Neural cell (in vitro differentiated cells): ENCODE measurements around the gene SHB. TPM values are rescaled to one million over a fixed set of nuclear protein-coding genes. Genes with fewer than 3 reads are reported as not detected.

ENCODE experiments used
- H2AFZ ChIP-seq: fragments of 200-600, 300-800 bp; sonication (generic), shearing (Covaris generic); 2 replicates; pipeline ENCODE4 v1.6.0; 2014; ENCODE audit warnings: low read depth, mild to moderate bottlenecking, antibody characterized with exemption, low read length, moderate library complexity
- H3F3A ChIP-seq: fragments of 200-600 bp; shearing (Covaris generic); 2 replicates; pipeline ENCODE4 v1.6.1; 2016; ENCODE audit warnings: mild to moderate bottlenecking, moderate library complexity, mixed read lengths, antibody characterized with exemption, low read length; ENCODE audit not compliant: insufficient read depth, poor library complexity, severe bottlenecking
- H3K27ac ChIP-seq: fragments of 200-600, 300-800 bp; sonication (generic), shearing (Covaris generic); 2 replicates; pipeline ENCODE4 v1.5.1; 2014; ENCODE audit warnings: mild to moderate bottlenecking, low read length, moderate library complexity
- H3K27me3 ChIP-seq: fragments of 300-800, 200-600 bp; sonication (generic), shearing (Covaris generic); 2 replicates; pipeline ENCODE4 v1.6.0; 2014; ENCODE audit warnings: mild to moderate bottlenecking, low read depth, low read length, moderate library complexity; ENCODE audit not compliant: insufficient read depth
- H3K36me3 ChIP-seq: fragments of 300-800, 200-600 bp; sonication (generic), shearing (Covaris generic); 2 replicates; pipeline ENCODE4 v1.5.1; 2014; ENCODE audit warnings: mild to moderate bottlenecking, antibody characterized with exemption, low read length, moderate library complexity; ENCODE audit not compliant: insufficient read depth
- H3K4me2 ChIP-seq: fragments of 300-800, 200-600 bp; sonication (generic), shearing (Covaris generic); 2 replicates; pipeline ENCODE4 v1.6.0; 2014; ENCODE audit warnings: mild to moderate bottlenecking, low read length
- H3K4me3 ChIP-seq: fragments of 300-800, 200-600 bp; sonication (generic), shearing (Covaris generic); 2 replicates; pipeline ENCODE4 v1.5.1; 2014; ENCODE audit warnings: mild to moderate bottlenecking, low read length, moderate library complexity
- H3K79me2 ChIP-seq: fragments of 200-600 bp; shearing (Covaris generic); replicated peaks from 2 replicates; pipeline ENCODE4 v1.6.0; 2014; ENCODE audit warnings: mild to moderate bottlenecking, low read length, moderate library complexity; ENCODE audit not compliant: insufficient read depth
- H3K9ac ChIP-seq: fragments of 300-800, 200-600 bp; sonication (generic), shearing (Covaris generic); 2 replicates; pipeline ENCODE4 v1.6.1; 2016; ENCODE audit warnings: mild to moderate bottlenecking, low read length, mixed read lengths
- H3K9me2 ChIP-seq: fragments of 200-600 bp; shearing (Covaris generic); 2 replicates; pipeline ENCODE4 v1.6.1; 2016; ENCODE audit warnings: mild to moderate bottlenecking, low read length, mixed read lengths; ENCODE audit not compliant: insufficient read depth
- H3K9me3 ChIP-seq: fragments of 200-600, 300-800 bp; sonication (generic), shearing (Covaris generic); 2 replicates; pipeline ENCODE4 v1.6.1; 2016; ENCODE audit warnings: mild to moderate bottlenecking, mixed run types, low read length, moderate library complexity, mixed read lengths
- H4K20me1 ChIP-seq: fragments of 200-600 bp; shearing (Covaris generic); 2 replicates; pipeline ENCODE4 v1.6.1; 2016; ENCODE audit warnings: mild to moderate bottlenecking, mixed run types; ENCODE audit not compliant: insufficient read depth
- CTCF ChIP-seq: fragments of 450-650 bp; IDR thresholded peaks from 2 replicates; pipeline ENCODE4 v1.5.1; 2014; ENCODE audit warnings: antibody characterized with exemption, mild to moderate bottlenecking, moderate library complexity; ENCODE audit not compliant: poor library complexity, severe bottlenecking
- EP300 ChIP-seq: fragments of 450-650 bp; conservative IDR thresholded peaks from 2 replicates; pipeline ENCODE4 v1.6.1; 2014; ENCODE audit warnings: antibody characterized with exemption, mild to moderate bottlenecking, moderate library complexity; ENCODE audit not compliant: poor library complexity, severe bottlenecking
- EZH2 ChIP-seq: fragments of 200-600, 300-800 bp; shearing (Covaris generic), sonication (generic); IDR thresholded peaks from 2 replicates; pipeline ENCODE4 v1.6.1; 2014; ENCODE audit warnings: antibody characterized with exemption, low read length, borderline replicate concordance, mild to moderate bottlenecking; ENCODE audit not compliant: insufficient read depth, poor library complexity, severe bottlenecking
- MXI1 ChIP-seq: fragments of 450-650 bp; conservative IDR thresholded peaks from 2 replicates; pipeline ENCODE4 v1.6.1; 2014; ENCODE audit warnings: antibody characterized with exemption, mild to moderate bottlenecking; ENCODE audit not compliant: poor library complexity, severe bottlenecking
- POLR2AphosphoS5 ChIP-seq: IDR thresholded peaks from 2 replicates; pipeline ENCODE4 v1.6.1; 2012
- RAD21 ChIP-seq: fragments of 450-650 bp; conservative IDR thresholded peaks from 2 replicates; pipeline ENCODE4 v1.6.1; 2014; ENCODE audit warnings: antibody characterized with exemption, mild to moderate bottlenecking, moderate library complexity
- REST ChIP-seq: IDR thresholded peaks from 2 replicates; pipeline ENCODE4 v1.6.1; 2012; ENCODE audit warnings: borderline replicate concordance
- SMC3 ChIP-seq: fragments of 450-650 bp; conservative IDR thresholded peaks from 2 replicates; pipeline ENCODE4 v1.6.1; 2014; ENCODE audit warnings: antibody characterized with exemption, mild to moderate bottlenecking, moderate library complexity; ENCODE audit not compliant: poor library complexity
- TAF1 ChIP-seq: IDR thresholded peaks from 2 replicates; pipeline ENCODE4 v1.6.1; 2012; ENCODE audit warnings: low read depth
- polyA plus RNA-seq: library from polyadenylated mRNA; depleted of rRNA; stranded (reverse); fragments of >200 nt; gene quantifications from 2 replicates; pipeline ENCODE4 v1.2.3, GENCODE V29; 2014

SHB gene
- polyA plus RNA-seq, 1 donor from 2014 or later = 17.5 TPM

- Histone ChIP-seq H3K27ac (peak overlapping the region; percentile 77), H3K9ac (no peak overlapping the region)
Measured at GRCh38 chr9:38019731-38020130, 49.3 kb downstream of the SHB start.

GRCh38 chr9:38018958-38019602 lies 49.9 kb downstream of the SHB start:
- no peaks in the 10 kb centered on the region for H3K9me3 ChIP-seq

More at GRCh38 chr9:38019731-38020130, 49.3 kb downstream of the SHB start:
- no peaks in the 10 kb centered on the region for H3K9me3 ChIP-seq
- no peak overlapping the region for H3K4me2 ChIP-seq
- no peaks in the 10 kb centered on the region for H4K20me1 ChIP-seq
- peaks cover 69% of the 10 kb centered on the region for H3K79me2 ChIP-seq
- H3K27me3 ChIP-seq = no peaks in the 10 kb centered on the region
- no peaks in the 10 kb centered on the region for H3K36me3 ChIP-seq
- TF ChIP-seq POLR2AphosphoS5 (no peak), REST (no peak), RAD21 (no peak), EZH2 (no peak), TAF1 (no peak), SMC3 (no peak), EP300 (no peak)
- no peak overlapping the region for H2AFZ ChIP-seq
- H3K4me3 ChIP-seq = no peak overlapping the region
- no peaks in the 10 kb centered on the region for H3F3A ChIP-seq
- H3K9me2 ChIP-seq = no peaks in the 10 kb centered on the region

More at GRCh38 chr9:38018958-38019602, 49.9 kb downstream of the SHB start:
- H3K79me2 ChIP-seq = peaks cover 66% of the 10 kb centered on the region
- H2AFZ ChIP-seq = no peak overlapping the region
- H3K36me3 ChIP-seq = no peaks in the 10 kb centered on the region
- peak overlapping the region; percentile 45 for H3K9ac ChIP-seq
- TF ChIP-seq SMC3 (no peak), REST (no peak), MXI1 (no peak), POLR2AphosphoS5 (no peak), CTCF (no peak), EZH2 (no peak), RAD21 (no peak), EP300 (no peak), TAF1 (no peak)
- H3K27me3 ChIP-seq = no peaks in the 10 kb centered on the region
- peak overlapping the region; percentile 32 for H3K4me3 ChIP-seq
- H3F3A ChIP-seq = no peaks in the 10 kb centered on the region
- H3K9me2 ChIP-seq = no peaks in the 10 kb centered on the region
- no peaks in the 10 kb centered on the region for H4K20me1 ChIP-seq
- H3K27ac ChIP-seq = peak overlapping the region; percentile 77
- no peak overlapping the region for H3K4me2 ChIP-seq
